Smooth muscle cell (in vitro differentiated cells): Measurements from ENCODE around the gene MINDY3. TPM values are rescaled to one million over a fixed set of nuclear protein-coding genes. Genes with fewer than 3 reads are reported as not detected.

ENCODE experiments used
- DNase-seq: peaks from one replicate; lab custom pipeline; 2025; ENCODE audit not compliant: unreplicated experiment; lab: John Stamatoyannopoulos, UW
- H2AFZ ChIP-seq: fragments of 200-600 bp; sonication (generic); 2 replicates; pipeline ENCODE4 v1.6.0; 2016; ENCODE audit warnings: antibody characterized with exemption, low read depth, mild to moderate bottlenecking
- H3F3A ChIP-seq: fragments of 200-600 bp; sonication (generic); 2 replicates; pipeline ENCODE4 v1.6.0; 2017; ENCODE audit warnings: antibody characterized with exemption, low read depth
- H3K27ac ChIP-seq: fragments of 200-600 bp; sonication (generic); 2 replicates; pipeline ENCODE4 v1.5.1; 2016; ENCODE audit warnings: low read depth, mild to moderate bottlenecking
- H3K27me3 ChIP-seq: fragments of 200-600 bp; sonication (generic); 2 replicates; pipeline ENCODE4 v1.6.1; 2016; ENCODE audit warnings: low read depth, mild to moderate bottlenecking
- H3K36me3 ChIP-seq: fragments of 200-600 bp; sonication (generic); 2 replicates; pipeline ENCODE4 v1.5.1; 2016; ENCODE audit warnings: low read depth
- H3K4me1 ChIP-seq: fragments of 200-600 bp; sonication (generic); 2 replicates; pipeline ENCODE4 v1.5.1; 2016; ENCODE audit warnings: low read depth
- H3K4me2 ChIP-seq: fragments of 200-600 bp; sonication (generic); 2 replicates; pipeline ENCODE4 v1.6.0; 2016; ENCODE audit warnings: mild to moderate bottlenecking
- H3K4me3 ChIP-seq: fragments of 200-600 bp; sonication (generic); 2 replicates; pipeline ENCODE4 v1.5.1; 2016; ENCODE audit warnings: mild to moderate bottlenecking
- H3K79me2 ChIP-seq: fragments of 200-600 bp; sonication (generic); 2 replicates; pipeline ENCODE4 v1.6.0; 2016; ENCODE audit warnings: low read depth, mild to moderate bottlenecking
- H3K9ac ChIP-seq: fragments of 200-600 bp; sonication (generic); 2 replicates; pipeline ENCODE4 v1.6.0; 2016; ENCODE audit warnings: low read depth
- H3K9me3 ChIP-seq: fragments of 200-600 bp; sonication (generic); replicated peaks from 2 replicates; pipeline ENCODE4 v1.5.1; 2016; ENCODE audit warnings: low read depth
- H4K20me1 ChIP-seq: fragments of 200-600 bp; sonication (generic); 2 replicates; pipeline ENCODE4 v1.6.0; 2016; ENCODE audit warnings: low read depth
- CTCF ChIP-seq: fragments of 200-600 bp; sonication (generic); IDR thresholded peaks from 2 replicates; pipeline ENCODE4 v1.5.1; 2017; ENCODE audit warnings: borderline replicate concordance, mild to moderate bottlenecking, antibody characterized with exemption; ENCODE audit not compliant: insufficient read depth, poor library complexity, severe bottlenecking
- WGBS: methylation state at CpG from one replicate; pipeline ENCODE4 v1.1.7; 2016; ENCODE audit warnings: low lambda C conversion rate; 5-methylcytosine and 5-hydroxymethylcytosine counted together
- polyA plus RNA-seq: library from polyadenylated mRNA; unstranded; fragments of >200 nt; fragmentation: Nextera tagmentation; extraction: Ambion mirVana; gene quantifications from 2 replicates; pipeline ENCODE4 v1.2.1, GENCODE V29; 2016
- total RNA-seq: library from RNA; depleted of rRNA; stranded (reverse); fragments of >200 nt; gene quantifications from 2 replicates; pipeline ENCODE4 v1.2.3, GENCODE V29; 2014

MINDY3 gene
- total and polyA plus RNA-seq, 2 experiments from 2014 or later: 16.9 to 32.2 TPM

GRCh38 chr10:15896654-15897053 lies 36.3 kb upstream of the MINDY3 start:
- WGBS: 98% methylated on average over 4 of the region's 4 CpGs
- H3K4me2 ChIP-seq: no peak overlapping the region
- no peaks in the 10 kb centered on the region for H3K4me1 ChIP-seq
- no peak overlapping the region for H3K27ac ChIP-seq
- no peaks in the 10 kb centered on the region for H3K79me2 ChIP-seq
- no peak overlapping the region for H3K4me3 ChIP-seq
- no peak for TF ChIP-seq CTCF
- H2AFZ ChIP-seq: no peak overlapping the region
- no peak for DNase-seq
- no peaks in the 10 kb centered on the region for H3K36me3 ChIP-seq
- no peaks in the 10 kb centered on the region for H4K20me1 ChIP-seq
- no peaks in the 10 kb centered on the region for H3K9me3 ChIP-seq
- H3F3A ChIP-seq: no peaks in the 10 kb centered on the region
- H3K9ac ChIP-seq: no peak overlapping the region
- no peaks in the 10 kb centered on the region for H3K27me3 ChIP-seq

GRCh38 chr10:15884447-15884846 lies 24.1 kb upstream of the MINDY3 start:
- 82% methylated on average over 3 of the region's 3 CpGs for WGBS
- Histone ChIP-seq H3K4me2 (no peak overlapping the region), H3K79me2 (no peaks in the 10 kb centered on the region), H3K27me3 (peaks cover 24% of the 10 kb centered on the region), H3K36me3 (no peaks in the 10 kb centered on the region), H3K4me3 (no peak overlapping the region), H3K9ac (no peak overlapping the region), H3F3A (no peaks in the 10 kb centered on the region), H2AFZ (no peak overlapping the region), H3K9me3 (no peaks in the 10 kb centered on the region), H3K4me1 (no peaks in the 10 kb centered on the region), H3K27ac (no peak overlapping the region), H4K20me1 (no peaks in the 10 kb centered on the region)
- no peak for DNase-seq
- TF ChIP-seq CTCF: no peak

GRCh38 chr10:15881542-15881941 lies 21.2 kb upstream of the MINDY3 start:
- DNase-seq: no peak
- no peak overlapping the region for H3K9ac ChIP-seq
- no peaks in the 10 kb centered on the region for H3K36me3 ChIP-seq
- H3K9me3 ChIP-seq: no peaks in the 10 kb centered on the region
- no peaks in the 10 kb centered on the region for H3K79me2 ChIP-seq
- H3K4me1 ChIP-seq: no peaks in the 10 kb centered on the region
- H4K20me1 ChIP-seq: no peaks in the 10 kb centered on the region
- TF ChIP-seq CTCF: no peak
- 67% methylated on average over 1 of the region's 1 CpG for WGBS
- no peak overlapping the region for H3K27ac ChIP-seq
- no peaks in the 10 kb centered on the region for H3F3A ChIP-seq
- peaks cover 24% of the 10 kb centered on the region for H3K27me3 ChIP-seq
- no peak overlapping the region for H3K4me2 ChIP-seq
- no peak overlapping the region for H2AFZ ChIP-seq
- H3K4me3 ChIP-seq: no peak overlapping the region

GRCh38 chr10:15879663-15880062 lies 19.4 kb upstream of the MINDY3 start:
- Histone ChIP-seq H2AFZ (no peak overlapping the region), H3K4me3 (no peak overlapping the region), H3K9ac (no peak overlapping the region), H3K4me1 (no peaks in the 10 kb centered on the region), H3F3A (no peaks in the 10 kb centered on the region), H3K27me3 (peaks cover 24% of the 10 kb centered on the region), H3K9me3 (no peaks in the 10 kb centered on the region), H3K36me3 (no peaks in the 10 kb centered on the region), H4K20me1 (no peaks in the 10 kb centered on the region), H3K27ac (no peak overlapping the region), H3K79me2 (no peaks in the 10 kb centered on the region), H3K4me2 (no peak overlapping the region)
- 41% methylated on average over 1 of the region's 1 CpG for WGBS
- TF ChIP-seq CTCF: no peak
- DNase-seq: no peak
